Mesothelial cell of epicardium (in vitro differentiated cells): Measurements from ENCODE around the gene ACKR4. TPM values are rescaled to one million over a fixed set of nuclear protein-coding genes. Genes with fewer than 3 reads are reported as not detected.
"Not testable (repeated sequence)": the region's sequence is repeated elsewhere in the genome, so short reads cannot be mapped to it uniquely, and the experiment has no call there.

Experiments used
- DNase-seq, 2 experiments: peaks; one replicate each; pipeline ENCODE4 v3.0.0; 2021; ENCODE audit warnings: low spot score in 2 of 2; ENCODE audit not compliant: unreplicated experiment in 2 of 2
- H3K27ac Mint-ChIP-seq: 2 replicates; pipeline ENCODE4 v1.8.0; 2021; ENCODE audit warnings: mixed read lengths
- H3K27me3 Mint-ChIP-seq: 2 replicates; pipeline ENCODE4 v1.8.0; 2021; ENCODE audit warnings: low read depth, mixed read lengths
- H3K36me3 Mint-ChIP-seq: 2 replicates; pipeline ENCODE4 v1.8.0; 2021; ENCODE audit warnings: mixed read lengths
- H3K4me1 Mint-ChIP-seq: 2 replicates; pipeline ENCODE4 v1.8.0; 2021; ENCODE audit warnings: mixed read lengths
- H3K4me3 Mint-ChIP-seq: 2 replicates; pipeline ENCODE4 v1.8.0; 2021; ENCODE audit warnings: mild to moderate bottlenecking, moderate library complexity, mixed read lengths
- H3K9me3 Mint-ChIP-seq: 2 replicates; pipeline ENCODE4 v1.8.0; 2021; ENCODE audit warnings: mixed read lengths
- total RNA-seq: library from RNA; stranded (reverse); gene quantifications from 3 replicates; pipeline ENCODE4 v1.2.1, GENCODE V29; 2021
- TF ChIP-seq, protein P1 (sequence below): fragments of 200-600 bp; sonication (generic); IDR thresholded peaks from one replicate; pipeline ENCODE4 v1.5.0; 2021; ENCODE audit warnings: antibody characterized with exemption; ENCODE audit not compliant: unreplicated experiment

ACKR4 gene
- total RNA-seq, 1 donor from 2014 or later: 0.13 TPM

DNA sequence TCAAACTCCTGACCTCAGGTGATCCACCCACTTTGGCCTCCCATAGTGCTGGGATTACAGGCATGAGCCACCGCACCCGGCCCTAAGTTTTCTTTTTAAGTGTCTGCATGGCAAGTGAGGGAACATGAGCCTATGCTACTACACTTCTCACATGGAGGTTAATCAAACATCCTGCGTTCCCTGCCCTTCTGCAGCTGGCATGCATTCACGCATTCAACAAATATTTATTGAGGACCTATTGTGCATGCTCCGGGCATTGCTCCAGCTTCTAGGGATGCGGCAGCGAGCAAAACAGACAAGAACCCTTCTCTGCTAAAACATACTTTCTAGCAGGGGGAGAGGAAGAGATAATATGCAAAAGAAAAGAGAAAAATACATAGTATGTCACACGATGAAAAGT lies 42.6 kb upstream of the ACKR4 start:
- no peak overlapping the region for H3K4me3 Mint-ChIP-seq
- TF ChIP-seq, protein P1, sequence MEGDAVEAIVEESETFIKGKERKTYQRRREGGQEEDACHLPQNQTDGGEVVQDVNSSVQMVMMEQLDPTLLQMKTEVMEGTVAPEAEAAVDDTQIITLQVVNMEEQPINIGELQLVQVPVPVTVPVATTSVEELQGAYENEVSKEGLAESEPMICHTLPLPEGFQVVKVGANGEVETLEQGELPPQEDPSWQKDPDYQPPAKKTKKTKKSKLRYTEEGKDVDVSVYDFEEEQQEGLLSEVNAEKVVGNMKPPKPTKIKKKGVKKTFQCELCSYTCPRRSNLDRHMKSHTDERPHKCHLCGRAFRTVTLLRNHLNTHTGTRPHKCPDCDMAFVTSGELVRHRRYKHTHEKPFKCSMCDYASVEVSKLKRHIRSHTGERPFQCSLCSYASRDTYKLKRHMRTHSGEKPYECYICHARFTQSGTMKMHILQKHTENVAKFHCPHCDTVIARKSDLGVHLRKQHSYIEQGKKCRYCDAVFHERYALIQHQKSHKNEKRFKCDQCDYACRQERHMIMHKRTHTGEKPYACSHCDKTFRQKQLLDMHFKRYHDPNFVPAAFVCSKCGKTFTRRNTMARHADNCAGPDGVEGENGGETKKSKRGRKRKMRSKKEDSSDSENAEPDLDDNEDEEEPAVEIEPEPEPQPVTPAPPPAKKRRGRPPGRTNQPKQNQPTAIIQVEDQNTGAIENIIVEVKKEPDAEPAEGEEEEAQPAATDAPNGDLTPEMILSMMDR: no peak
- H3K27me3 Mint-ChIP-seq: no peaks in the 10 kb centered on the region
- no peaks in the 10 kb centered on the region for H3K9me3 Mint-ChIP-seq
- peaks cover 7% of the 10 kb centered on the region for H3K36me3 Mint-ChIP-seq
- H3K4me1 Mint-ChIP-seq: peaks cover 2% of the 10 kb centered on the region
- H3K27ac Mint-ChIP-seq: no peak overlapping the region
- no peak for DNase-seq

DNA sequence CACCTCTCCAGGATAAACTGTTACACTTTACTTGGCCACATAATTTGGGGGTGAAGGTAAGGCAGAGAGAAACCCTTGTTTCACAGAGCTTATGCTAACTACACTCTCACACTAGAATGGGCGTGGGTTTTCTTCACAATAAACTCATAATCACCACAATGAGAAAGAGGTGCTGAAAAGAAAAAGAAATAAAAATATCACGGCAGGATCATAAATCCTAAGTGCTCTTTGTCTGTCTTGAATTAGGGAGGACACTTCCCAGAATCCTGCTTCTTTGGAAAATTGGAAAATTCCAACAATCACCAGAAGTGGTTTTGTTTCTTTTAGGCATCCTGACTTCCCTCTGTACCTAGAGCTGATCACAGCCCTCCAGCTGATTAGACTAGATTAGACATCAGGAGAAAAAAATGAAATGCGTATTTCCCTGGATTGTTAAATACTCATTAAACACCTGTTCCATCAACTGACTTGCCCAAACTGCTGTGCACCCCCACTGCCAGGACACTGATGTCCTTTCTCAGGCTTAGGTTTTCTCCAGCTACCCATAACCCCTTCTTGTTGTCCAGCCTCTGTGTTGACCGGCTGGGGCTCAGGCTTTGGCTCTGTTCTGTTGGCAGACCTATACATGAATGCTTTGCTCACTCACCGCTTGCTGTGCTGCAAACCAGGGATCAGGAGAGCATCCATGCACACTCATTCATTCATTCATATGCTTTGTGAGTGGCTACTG lies 41.6 kb upstream of the ACKR4 start:
- no peaks in the 10 kb centered on the region for H3K27me3 Mint-ChIP-seq
- TF ChIP-seq, protein P1: no peak
- DNase-seq: no peak
- peaks cover 7% of the 10 kb centered on the region for H3K36me3 Mint-ChIP-seq
- peaks cover 4% of the 10 kb centered on the region for H3K4me1 Mint-ChIP-seq
- no peaks in the 10 kb centered on the region for H3K9me3 Mint-ChIP-seq
- no peak overlapping the region for H3K27ac Mint-ChIP-seq
- no peak overlapping the region for H3K4me3 Mint-ChIP-seq

DNA sequence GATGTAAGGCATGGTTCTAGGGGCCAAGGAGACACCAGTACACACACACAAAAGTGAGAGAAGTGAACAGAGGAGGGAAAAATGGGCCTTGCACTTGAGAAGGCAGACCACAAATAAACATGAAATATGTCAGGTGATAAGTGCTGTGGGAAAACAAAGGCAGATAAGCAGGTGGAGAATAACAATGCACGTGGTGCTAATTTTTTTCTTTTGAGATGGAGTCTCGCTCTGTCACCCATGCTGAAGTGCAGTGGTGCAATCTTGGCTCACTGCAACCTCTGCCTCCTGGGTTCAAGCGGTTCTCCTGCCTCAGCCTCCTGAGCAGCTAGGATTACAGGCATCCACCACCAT lies 41.1 kb upstream of the ACKR4 start:
- H3K9me3 Mint-ChIP-seq, H3K4me3 Mint-ChIP-seq, H3K27me3 Mint-ChIP-seq, H3K4me1 Mint-ChIP-seq, H3K36me3 Mint-ChIP-seq, DNase-seq, H3K27ac Mint-ChIP-seq: not testable (repeated sequence)

DNA sequence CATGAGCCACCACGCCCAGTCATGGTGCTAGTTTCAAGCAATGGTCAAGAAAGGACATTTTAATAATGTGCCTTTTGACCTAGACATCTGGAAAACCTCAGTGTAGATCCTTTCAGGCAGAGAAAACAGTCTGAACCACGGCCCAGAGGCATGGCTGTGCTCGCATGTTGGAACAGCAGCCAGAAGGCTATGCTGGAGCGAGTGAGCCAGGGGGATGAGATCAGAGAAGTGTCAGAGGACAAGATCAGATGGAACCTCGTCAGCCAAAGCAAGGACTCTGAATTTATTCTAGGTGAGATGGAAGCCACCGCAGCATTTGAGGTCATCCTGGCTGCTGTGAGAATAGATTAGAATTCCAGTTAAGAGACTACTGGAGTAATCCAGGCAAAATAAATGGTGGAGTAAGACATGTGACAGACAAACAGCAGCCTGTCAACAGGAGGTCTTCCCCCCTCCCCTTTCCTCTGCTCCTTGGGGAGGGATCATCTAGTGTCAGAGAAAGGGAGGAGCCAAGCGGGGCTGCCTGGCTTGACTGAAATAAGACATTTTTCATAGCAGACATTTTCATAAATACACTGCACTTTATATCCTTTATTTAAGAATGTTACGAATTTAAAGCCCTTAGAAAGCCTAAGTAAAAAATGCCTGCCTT lies 40.4 kb upstream of the ACKR4 start:
- H3K36me3 Mint-ChIP-seq: peaks cover 10% of the 10 kb centered on the region
- H3K27ac Mint-ChIP-seq: no peak overlapping the region
- TF ChIP-seq, protein P1: no peak
- H3K4me1 Mint-ChIP-seq: peaks cover 2% of the 10 kb centered on the region
- H3K4me3 Mint-ChIP-seq: no peak overlapping the region
- no peak for DNase-seq
- H3K27me3 Mint-ChIP-seq: no peaks in the 10 kb centered on the region
- no peaks in the 10 kb centered on the region for H3K9me3 Mint-ChIP-seq

DNA sequence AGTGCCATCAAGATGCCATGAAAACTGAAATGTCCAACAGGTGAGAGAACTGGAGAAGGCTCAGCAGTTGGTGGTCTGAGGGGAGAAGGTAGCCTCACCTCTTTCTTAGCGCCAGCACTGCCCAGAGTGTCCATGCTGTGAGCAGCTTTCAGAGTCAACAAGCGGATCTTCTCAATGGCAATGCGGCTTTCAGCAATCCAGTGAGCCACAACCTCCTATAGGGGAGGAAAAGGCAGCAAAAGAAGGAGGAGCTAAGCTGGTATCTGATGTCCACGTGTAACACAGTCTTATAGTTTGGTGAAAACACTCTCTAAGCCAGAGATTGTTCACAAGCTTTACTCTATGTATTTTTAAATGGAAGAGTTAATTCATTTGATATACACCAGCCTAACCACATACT lies 36.1 kb upstream of the ACKR4 start:
- DNase-seq: no peak
- Mint-ChIP-seq H3K27ac (no peak overlapping the region), H3K36me3 (peaks cover 21% of the 10 kb centered on the region), H3K4me3 (no peak overlapping the region), H3K27me3 (no peaks in the 10 kb centered on the region), H3K4me1 (peaks cover 2% of the 10 kb centered on the region), H3K9me3 (peaks cover 6% of the 10 kb centered on the region)
- TF ChIP-seq, protein P1: no peak

DNA sequence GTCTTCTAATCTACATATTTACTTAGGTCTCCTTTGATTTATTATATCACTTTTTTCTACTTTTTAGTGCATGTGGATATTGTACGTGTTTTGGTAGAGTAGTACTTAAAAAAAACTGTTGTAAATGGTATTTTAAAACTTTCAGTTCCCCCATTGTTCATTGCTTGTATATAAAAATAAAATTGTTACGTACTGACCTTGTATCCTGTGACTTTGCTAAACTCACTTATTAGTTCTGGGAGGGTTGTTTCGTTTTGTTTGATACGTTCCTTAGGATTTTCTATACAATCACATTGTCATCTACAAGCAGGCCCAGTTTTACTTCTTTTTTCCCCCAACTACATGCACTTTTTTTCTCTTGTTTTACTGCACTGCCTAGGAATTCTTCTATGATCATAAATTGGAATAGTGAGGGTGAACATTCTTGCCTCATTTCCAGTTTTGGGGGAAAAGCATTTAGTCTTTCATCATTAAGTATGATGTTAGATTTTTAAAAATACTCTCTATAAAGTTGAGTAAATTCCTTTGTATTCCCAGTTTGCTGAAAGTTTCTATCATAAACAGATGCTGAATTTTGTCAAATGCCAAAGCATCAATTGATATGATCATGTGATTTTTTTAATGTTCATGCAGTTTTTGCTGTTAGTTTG lies 33.5 kb upstream of the ACKR4 start:
- Mint-ChIP-seq H3K4me1 (peaks cover 2% of the 10 kb centered on the region), H3K9me3 (peaks cover 6% of the 10 kb centered on the region), H3K27me3 (no peaks in the 10 kb centered on the region), H3K4me3 (no peak overlapping the region), H3K27ac (no peak overlapping the region), H3K36me3 (peaks cover 17% of the 10 kb centered on the region)
- DNase-seq: no peak
- TF ChIP-seq, protein P1: no peak
